HEK293 (cell line): ENCODE measurements around the gene CELF1.

ENCODE experiments used
- CTCF ChIA-PET: fragments of 350-600 bp; formaldehyde crosslinking; extraction: SDS; loops from one replicate; lab custom pipeline; 2021; ENCODE audit warnings: antibody characterized with exemption; lab: Yijun Ruan, JAX
- POLR2A ChIA-PET: fragments of 300-600 bp; formaldehyde crosslinking; extraction: SDS; loops from one replicate; lab custom pipeline; 2020; ENCODE audit warnings: antibody characterized with exemption, inconsistent platforms; lab: Yijun Ruan, JAX
- H3K27ac ChIP-seq: fragments of 200-500 bp; sonication (Bioruptor generic); 2 replicates; pipeline ENCODE4 v1.5.1; 2014; ENCODE audit warnings: low read depth, low read length, control low read depth, inconsistent platforms; ENCODE audit errors: extremely low read depth
- H3K36me3 ChIP-seq, 2 experiments: fragments of 200-500 bp in 1 of 2; sonication (Bioruptor generic) in 1 of 2; 1 replicate in 1 of 2; 2 replicates in 1 of 2; pipeline ENCODE4 v1.5.1; 2014 to 2017; ENCODE audit warnings: inconsistent platforms in 2 of 2, low read length in 2 of 2; ENCODE audit not compliant: control insufficient read depth in 2 of 2, insufficient read depth in 1 of 2
- H3K4me1 ChIP-seq: fragments of 200-500 bp; sonication (Bioruptor generic); 2 replicates; pipeline ENCODE4 v1.5.1; 2014; ENCODE audit warnings: mild to moderate bottlenecking, low read length, inconsistent platforms; ENCODE audit not compliant: control insufficient read depth, insufficient read depth
- H3K4me3 ChIP-seq: 2 replicates; pipeline ENCODE4 v1.5.1; 2011; ENCODE audit warnings: low read depth, mild to moderate bottlenecking, control low read depth, low read length, moderate library complexity
- H3K9me3 ChIP-seq: fragments of 200-500 bp; sonication (Bioruptor generic); 2 replicates; pipeline ENCODE4 v1.5.1; 2014; ENCODE audit warnings: low read depth, low read length, inconsistent platforms; ENCODE audit not compliant: control insufficient read depth, insufficient read depth
- GLIS2 ChIP-seq: fragments of 450-650 bp; formaldehyde crosslinking; IDR thresholded peaks from 2 replicates; pipeline ENCODE4 v1.5.1; 2016; ENCODE audit warnings: missing biosample characterization, missing genetic modification characterization
- IKZF3 ChIP-seq: fragments of 450-650 bp; IDR thresholded peaks from 2 replicates; pipeline ENCODE4 v1.5.0; 2018; ENCODE audit warnings: missing biosample characterization, mild to moderate bottlenecking, missing genetic modification characterization, moderate library complexity
- KLF1 ChIP-seq: fragments of 450-650 bp; formaldehyde crosslinking; IDR thresholded peaks from 2 replicates; pipeline ENCODE4 v1.5.1; 2016; ENCODE audit warnings: missing biosample characterization, missing genetic modification characterization
- MEIS1 ChIP-seq: sonication (generic); formaldehyde crosslinking; IDR thresholded peaks from 2 replicates; pipeline ENCODE4 v1.8.1; 2022; ENCODE audit warnings: missing genetic modification reagents, mild to moderate bottlenecking, borderline replicate concordance
- PATZ1 ChIP-seq: fragments of 450-650 bp; formaldehyde crosslinking; IDR thresholded peaks from 2 replicates; pipeline ENCODE4 v1.5.1; 2016; ENCODE audit warnings: missing biosample characterization, missing genetic modification characterization
- ZBTB21 ChIP-seq: fragments of 450-650 bp; formaldehyde crosslinking; IDR thresholded peaks from 2 replicates; pipeline ENCODE4 v1.5.1; 2017; ENCODE audit warnings: missing biosample characterization, missing genetic modification characterization
- ZNF112 ChIP-seq: fragments of 450-650 bp; formaldehyde crosslinking; IDR thresholded peaks from 2 replicates; pipeline ENCODE4 v1.5.0; 2017; ENCODE audit warnings: missing biosample characterization, missing genetic modification characterization
- ZNF133 ChIP-seq: fragments of 450-650 bp; formaldehyde crosslinking; IDR thresholded peaks from 2 replicates; pipeline ENCODE4 v1.5.1; 2016; ENCODE audit warnings: missing biosample characterization, missing genetic modification characterization
- ZNF169 ChIP-seq: fragments of 450-650 bp; formaldehyde crosslinking; IDR thresholded peaks from 2 replicates; pipeline ENCODE4 v1.5.1; 2016; ENCODE audit warnings: missing biosample characterization, missing genetic modification characterization
- ZNF221 ChIP-seq: fragments of 450-650 bp; formaldehyde crosslinking; IDR thresholded peaks from 2 replicates; pipeline ENCODE4 v1.5.1; 2017; ENCODE audit warnings: missing biosample characterization, missing genetic modification characterization, borderline replicate concordance
- ZNF292 ChIP-seq: fragments of 450-650 bp; formaldehyde crosslinking; IDR thresholded peaks from 2 replicates; pipeline ENCODE4 v1.5.1; 2016; ENCODE audit warnings: low read depth, missing biosample characterization, missing genetic modification characterization, borderline replicate concordance
- ZNF324 ChIP-seq: fragments of 450-650 bp; formaldehyde crosslinking; IDR thresholded peaks from 2 replicates; pipeline ENCODE4 v1.5.1; 2016; ENCODE audit warnings: missing biosample characterization, missing genetic modification characterization
- ZNF449 ChIP-seq: fragments of 450-650 bp; formaldehyde crosslinking; IDR thresholded peaks from 2 replicates; pipeline ENCODE4 v1.5.1; 2017; ENCODE audit warnings: missing biosample characterization, mild to moderate bottlenecking, missing genetic modification characterization, moderate library complexity
- ZNF558 ChIP-seq: fragments of 450-650 bp; formaldehyde crosslinking; IDR thresholded peaks from 2 replicates; pipeline ENCODE4 v1.5.1; 2016; ENCODE audit warnings: missing biosample characterization, missing genetic modification characterization
- ZNF560 ChIP-seq: fragments of 450-650 bp; formaldehyde crosslinking; IDR thresholded peaks from 2 replicates; pipeline ENCODE4 v1.5.1; 2017; ENCODE audit warnings: missing biosample characterization, missing genetic modification characterization, borderline replicate concordance
- ZNF580 ChIP-seq: fragments of 450-650 bp; formaldehyde crosslinking; IDR thresholded peaks from 2 replicates; pipeline ENCODE4 v1.5.1; 2016; ENCODE audit warnings: missing biosample characterization, missing genetic modification characterization
- ZNF600 ChIP-seq: fragments of 450-650 bp; formaldehyde crosslinking; IDR thresholded peaks from 2 replicates; pipeline ENCODE4 v1.5.1; 2016; ENCODE audit warnings: missing biosample characterization, missing genetic modification characterization
- ZNF629 ChIP-seq: fragments of 450-650 bp; formaldehyde crosslinking; IDR thresholded peaks from 2 replicates; pipeline ENCODE4 v1.5.1; 2017; ENCODE audit warnings: missing biosample characterization, missing genetic modification characterization
- ZNF658 ChIP-seq: fragments of 450-650 bp; formaldehyde crosslinking; IDR thresholded peaks from 2 replicates; pipeline ENCODE4; 2016; ENCODE audit warnings: missing biosample characterization, missing genetic modification characterization
- ZNF677 ChIP-seq: fragments of 450-650 bp; IDR thresholded peaks from 2 replicates; pipeline ENCODE4 v1.5.0; 2018; ENCODE audit warnings: missing biosample characterization, mild to moderate bottlenecking, missing genetic modification characterization, moderate library complexity
- ZNF843 ChIP-seq: fragments of 450-650 bp; formaldehyde crosslinking; IDR thresholded peaks from 2 replicates; pipeline ENCODE4 v1.5.1; 2016; ENCODE audit warnings: missing biosample characterization, missing genetic modification characterization
- ZSCAN30 ChIP-seq: fragments of 450-650 bp; IDR thresholded peaks from 2 replicates; pipeline ENCODE4 v1.5.1; 2018; ENCODE audit warnings: missing biosample characterization, mild to moderate bottlenecking, missing genetic modification characterization, moderate library complexity
- ZSCAN4 ChIP-seq: fragments of 450-650 bp; formaldehyde crosslinking; IDR thresholded peaks from 2 replicates; pipeline ENCODE4 v1.5.1; 2017; ENCODE audit warnings: missing biosample characterization, missing genetic modification characterization
- ZXDB ChIP-seq: fragments of 450-650 bp; formaldehyde crosslinking; IDR thresholded peaks from 2 replicates; pipeline ENCODE4 v1.5.1; 2016; ENCODE audit warnings: missing biosample characterization, missing genetic modification characterization
- TF ChIP-seq, protein P1 (sequence below): fragments of 450-650 bp; formaldehyde crosslinking; IDR thresholded peaks from 2 replicates; pipeline ENCODE4 v1.5.1; 2016; ENCODE audit warnings: missing biosample characterization, missing genetic modification characterization
- TF ChIP-seq, protein P2 (sequence below): fragments of 450-650 bp; formaldehyde crosslinking; IDR thresholded peaks from 2 replicates; pipeline ENCODE4 v1.5.1; 2016; ENCODE audit warnings: missing biosample characterization, missing genetic modification characterization
- TF ChIP-seq, protein P3 (sequence below): fragments of 450-650 bp; formaldehyde crosslinking; IDR thresholded peaks from 2 replicates; pipeline ENCODE4 v1.5.1; 2016; ENCODE audit warnings: missing biosample characterization, missing genetic modification characterization

CELF1 gene

GRCh38 chr11:47508240-47508957 is 44.5 kb downstream of the CELF1 start:
- peaks cover 26% of the 10 kb centered on the region for H3K4me1 ChIP-seq
- H3K36me3 ChIP-seq = no peaks in the 10 kb centered on the region
- ChIA-PET CTCF (no interaction called here), POLR2A (no interaction called here)
- no peaks in the 10 kb centered on the region for H3K9me3 ChIP-seq
- H3K4me3 ChIP-seq = no peak overlapping the region
- TF ChIP-seq ZNF133 (tag by site-specific recombination) (no peak), ZNF221 (no peak), KLF1 (tag by site-specific recombination) (0 out of 2 replicates have a peak, but pooled peaks have one; percentile 21), ZNF658 (tag by site-specific recombination) (no peak), ZNF169 (no peak), MEIS1 (CRISPR knock-in tag) (no peak), ZNF629 (tag by site-specific recombination) (0 out of 2 replicates have a peak, but pooled peaks have one; percentile 47), GLIS2 (tag by site-specific recombination) (no peak), ZSCAN4 (tag by site-specific recombination) (peak; percentile 64), IKZF3 (tag by site-specific recombination) (no peak), ZNF292 (no peak), ZNF324 (tag by site-specific recombination) (no peak), ZNF600 (tag by site-specific recombination) (peak; percentile 55; the same call in 1 of the 2 replicates), ZSCAN30 (tag by site-specific recombination) (no peak), ZNF112 (no peak), ZBTB21 (no peak), ZNF843 (tag by site-specific recombination) (no peak), ZXDB (no peak)
- TF ChIP-seq, protein P1, sequence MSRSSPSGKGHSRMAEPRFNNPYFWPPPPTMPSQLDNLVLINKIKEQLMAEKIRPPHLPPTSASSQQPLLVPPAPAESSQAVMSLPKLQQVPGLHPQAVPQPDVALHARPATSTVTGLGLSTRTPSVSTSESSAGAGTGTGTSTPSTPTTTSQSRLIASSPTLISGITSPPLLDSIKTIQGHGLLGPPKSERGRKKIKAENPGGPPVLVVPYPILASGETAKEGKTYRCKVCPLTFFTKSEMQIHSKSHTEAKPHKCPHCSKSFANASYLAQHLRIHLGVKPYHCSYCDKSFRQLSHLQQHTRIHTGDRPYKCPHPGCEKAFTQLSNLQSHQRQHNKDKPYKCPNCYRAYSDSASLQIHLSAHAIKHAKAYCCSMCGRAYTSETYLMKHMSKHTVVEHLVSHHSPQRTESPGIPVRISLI (tag by site-specific recombination) = peak; percentile 63; the same call in 1 of the 2 replicates
- TF ChIP-seq, protein P2, sequence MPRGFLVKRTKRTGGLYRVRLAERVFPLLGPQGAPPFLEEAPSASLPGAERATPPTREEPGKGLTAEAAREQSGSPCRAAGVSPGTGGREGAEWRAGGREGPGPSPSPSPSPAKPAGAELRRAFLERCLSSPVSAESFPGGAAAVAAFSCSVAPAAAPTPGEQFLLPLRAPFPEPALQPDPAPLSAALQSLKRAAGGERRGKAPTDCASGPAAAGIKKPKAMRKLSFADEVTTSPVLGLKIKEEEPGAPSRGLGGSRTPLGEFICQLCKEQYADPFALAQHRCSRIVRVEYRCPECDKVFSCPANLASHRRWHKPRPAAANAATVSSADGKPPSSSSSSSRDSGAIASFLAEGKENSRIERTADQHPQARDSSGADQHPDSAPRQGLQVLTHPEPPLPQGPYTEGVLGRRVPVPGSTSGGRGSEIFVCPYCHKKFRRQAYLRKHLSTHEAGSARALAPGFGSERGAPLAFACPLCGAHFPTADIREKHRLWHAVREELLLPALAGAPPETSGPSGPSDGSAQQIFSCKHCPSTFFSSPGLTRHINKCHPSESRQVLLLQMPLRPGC = no peak
- H3K27ac ChIP-seq = 0 out of 2 replicates have a peak overlapping the region, but pooled peaks have one; percentile 3

DNA sequence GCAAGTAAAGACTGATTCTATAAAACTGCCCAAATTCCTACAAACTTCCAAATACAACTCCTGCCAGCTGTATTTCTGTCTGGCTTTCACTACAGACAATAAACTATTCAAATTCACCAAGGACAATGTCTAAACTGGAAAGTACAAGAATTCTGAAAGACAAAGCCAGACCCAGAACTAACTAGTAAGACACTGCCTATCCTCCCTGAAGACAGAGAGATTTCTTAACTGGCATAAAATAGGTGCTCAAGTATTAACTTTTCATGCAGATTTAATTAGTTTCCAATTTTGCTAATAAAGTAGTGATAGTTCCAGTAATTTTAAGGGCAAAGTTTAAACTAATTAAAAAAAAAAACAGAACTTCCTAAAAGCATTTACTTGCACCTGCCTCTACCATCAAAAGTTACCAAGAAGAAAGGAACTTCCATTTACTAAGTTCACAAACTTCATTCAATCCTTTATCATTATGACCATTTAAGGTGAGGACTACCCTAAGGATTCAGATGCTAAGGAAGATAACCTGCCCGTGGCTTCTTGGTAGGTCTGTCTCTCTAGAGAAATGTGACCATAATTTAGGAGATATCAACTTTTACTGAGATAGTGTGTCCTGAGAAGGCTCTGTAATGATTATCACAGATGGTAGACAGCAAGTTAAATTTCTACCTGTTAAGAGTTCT is 45.2 kb downstream of the CELF1 start:
- Histone ChIP-seq H3K4me3 (no peak overlapping the region), H3K9me3 (no peaks in the 10 kb centered on the region), H3K4me1 (peaks cover 20% of the 10 kb centered on the region), H3K36me3 (no peaks in the 10 kb centered on the region), H3K27ac (no peak overlapping the region)
- POLR2A ChIA-PET = no interaction called here
- CTCF ChIA-PET = no interaction called here
- TF ChIP-seq PATZ1 (tag by site-specific recombination) (no peak), ZNF580 (tag by site-specific recombination) (no peak), ZNF558 (tag by site-specific recombination) (no peak), ZNF560 (tag by site-specific recombination) (no peak), ZNF449 (no peak), ZNF677 (no peak)
- TF ChIP-seq, protein P3, sequence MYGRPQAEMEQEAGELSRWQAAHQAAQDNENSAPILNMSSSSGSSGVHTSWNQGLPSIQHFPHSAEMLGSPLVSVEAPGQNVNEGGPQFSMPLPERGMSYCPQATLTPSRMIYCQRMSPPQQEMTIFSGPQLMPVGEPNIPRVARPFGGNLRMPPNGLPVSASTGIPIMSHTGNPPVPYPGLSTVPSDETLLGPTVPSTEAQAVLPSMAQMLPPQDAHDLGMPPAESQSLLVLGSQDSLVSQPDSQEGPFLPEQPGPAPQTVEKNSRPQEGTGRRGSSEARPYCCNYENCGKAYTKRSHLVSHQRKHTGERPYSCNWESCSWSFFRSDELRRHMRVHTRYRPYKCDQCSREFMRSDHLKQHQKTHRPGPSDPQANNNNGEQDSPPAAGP = no peak
